Tibial nerve (tissue), 4 donors: ENCODE measurements around the gene HSD11B1.

Experiments used
- EP300 ChIP-seq, 2 donors: sonication (generic); formaldehyde crosslinking; IDR thresholded peaks; one replicate each; pipeline ENCODE4 v1.6.1; 2017; ENCODE audit warnings: antibody characterized with exemption in 2 of 2, mild to moderate bottlenecking in 1 of 2
- POLR2A ChIP-seq, 2 donors: fragments of 450-650 bp; IDR thresholded peaks; one replicate each; pipeline ENCODE4 v1.6.1; 2017; ENCODE audit warnings: antibody characterized with exemption in 2 of 2, mild to moderate bottlenecking in 2 of 2, moderate library complexity in 2 of 2
- TF ChIP-seq, protein P1 (sequence below), 5 experiments: fragments of 200-600 bp in 3 of 5; fragments of 450-650 bp in 2 of 5; sonication (generic) in 3 of 5; IDR thresholded peaks; one replicate each; pipeline ENCODE4 v1.5.1; 2016 to 2019; ENCODE audit warnings: antibody characterized with exemption in 5 of 5, mild to moderate bottlenecking in 3 of 5, moderate library complexity in 2 of 5

DNA sequence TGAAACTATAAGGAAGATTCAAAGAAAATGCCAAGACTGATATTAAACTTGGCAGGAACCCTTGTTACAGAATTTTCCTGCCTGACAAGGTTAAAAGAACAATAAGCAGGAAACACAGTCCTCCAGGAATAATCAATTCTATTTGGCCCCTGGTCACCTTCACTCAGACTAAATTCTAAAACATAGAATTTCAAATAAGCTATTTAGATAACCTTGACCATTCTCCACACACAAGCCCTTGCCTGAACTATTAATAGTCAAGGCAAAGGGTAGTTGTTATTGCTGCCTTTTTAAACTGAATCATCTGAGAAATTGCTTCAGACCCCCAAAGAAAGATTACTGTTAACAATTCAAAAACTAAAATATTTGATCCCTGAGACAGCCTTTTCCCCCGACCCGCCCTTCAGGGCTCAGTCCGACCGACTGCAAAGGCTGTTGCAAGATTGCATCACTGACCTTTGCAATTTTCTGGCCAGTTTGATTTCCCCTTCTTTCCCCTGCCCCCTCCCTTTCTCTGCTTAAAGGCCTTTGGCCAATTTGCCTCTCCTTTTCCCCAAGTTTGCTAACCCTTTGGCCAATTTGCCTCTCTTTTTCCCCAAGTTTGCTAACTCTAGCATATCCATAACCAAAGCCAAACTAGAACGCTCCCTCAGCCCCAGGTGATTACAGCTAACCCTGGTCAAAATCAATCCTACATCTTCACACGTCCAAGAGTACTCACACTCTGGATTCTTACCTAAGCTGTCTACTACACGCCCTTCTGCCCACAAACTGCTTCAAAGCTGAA lies 30.8 kb upstream of the HSD11B1 start:
- TF ChIP-seq POLR2A (IDR thresholded peaks at IDR 0.05) (no peak), EP300 (IDR thresholded peaks at IDR 0.05) (peak in 1 of 2 donors; percentile 41)
- TF ChIP-seq, protein P1, sequence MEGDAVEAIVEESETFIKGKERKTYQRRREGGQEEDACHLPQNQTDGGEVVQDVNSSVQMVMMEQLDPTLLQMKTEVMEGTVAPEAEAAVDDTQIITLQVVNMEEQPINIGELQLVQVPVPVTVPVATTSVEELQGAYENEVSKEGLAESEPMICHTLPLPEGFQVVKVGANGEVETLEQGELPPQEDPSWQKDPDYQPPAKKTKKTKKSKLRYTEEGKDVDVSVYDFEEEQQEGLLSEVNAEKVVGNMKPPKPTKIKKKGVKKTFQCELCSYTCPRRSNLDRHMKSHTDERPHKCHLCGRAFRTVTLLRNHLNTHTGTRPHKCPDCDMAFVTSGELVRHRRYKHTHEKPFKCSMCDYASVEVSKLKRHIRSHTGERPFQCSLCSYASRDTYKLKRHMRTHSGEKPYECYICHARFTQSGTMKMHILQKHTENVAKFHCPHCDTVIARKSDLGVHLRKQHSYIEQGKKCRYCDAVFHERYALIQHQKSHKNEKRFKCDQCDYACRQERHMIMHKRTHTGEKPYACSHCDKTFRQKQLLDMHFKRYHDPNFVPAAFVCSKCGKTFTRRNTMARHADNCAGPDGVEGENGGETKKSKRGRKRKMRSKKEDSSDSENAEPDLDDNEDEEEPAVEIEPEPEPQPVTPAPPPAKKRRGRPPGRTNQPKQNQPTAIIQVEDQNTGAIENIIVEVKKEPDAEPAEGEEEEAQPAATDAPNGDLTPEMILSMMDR (IDR thresholded peaks at IDR 0.05): no peak
